Activated CD8-positive, alpha-beta T cell treated with anti-CD3 and anti-CD28 coated beads for 36 hours (primary cell): ENCODE measurements around the gene OR1S1. TPM values are rescaled to one million over a fixed set of nuclear protein-coding genes. Genes with fewer than 3 reads are reported as not detected.

ENCODE experiments used
- ATAC-seq: fragments of 200-7000 bp; cut with Tn5 transposase; one replicate; pipeline ENCODE4 v1.10.0; 2021; ENCODE audit warnings: mild to moderate bottlenecking, moderate library complexity
- CTCF ChIA-PET: fragments of 350-600 bp; sonication (Branson Sonifier 250); formaldehyde crosslinking; loops from one replicate; lab custom pipeline; 2021; ENCODE audit warnings: antibody characterized with exemption; lab: Charles Lee
- POLR2A ChIA-PET: fragments of 350-600 bp; sonication (Branson Sonifier 250); formaldehyde crosslinking; loops from one replicate; lab custom pipeline; 2021; ENCODE audit warnings: antibody characterized with exemption; lab: Charles Lee
- DNase-seq: peaks from one replicate; pipeline ENCODE4 v3.0.0-alpha.2; 2020
- H3K27ac Mint-ChIP-seq: one replicate; pipeline ENCODE4 v1.8.0; 2021; ENCODE audit warnings: mild to moderate bottlenecking, mixed read lengths
- H3K27me3 Mint-ChIP-seq: one replicate; pipeline ENCODE4 v1.8.0; 2021; ENCODE audit warnings: mixed read lengths
- H3K36me3 Mint-ChIP-seq: one replicate; pipeline ENCODE4 v1.8.0; 2021; ENCODE audit warnings: low read depth, mixed read lengths
- H3K4me1 Mint-ChIP-seq: one replicate; pipeline ENCODE4 v1.8.0; 2021; ENCODE audit warnings: low read depth, mixed read lengths
- H3K4me3 Mint-ChIP-seq: one replicate; pipeline ENCODE4 v1.8.0; 2021; ENCODE audit warnings: mild to moderate bottlenecking, moderate library complexity, mixed read lengths
- H3K9me3 Mint-ChIP-seq: one replicate; pipeline ENCODE4 v1.8.0; 2021; ENCODE audit warnings: mixed read lengths
- intact Hi-C: fragments of 100-400 bp; cut with micrococcal nuclease; formaldehyde crosslinking; loops from one replicate; pipeline ENCODE4 v1.10.0; 2022
- total RNA-seq, 2 experiments: library from RNA; stranded (reverse); gene quantifications; one replicate each; pipeline ENCODE4 v1.2.3, GENCODE V29; 2021
- TF ChIP-seq, protein P1 (sequence below): fragments of 200-600 bp; IDR thresholded peaks from one replicate; pipeline ENCODE4 v1.8.0; 2022; ENCODE audit warnings: antibody characterized with exemption, mild to moderate bottlenecking

Gene OR1S1
- total RNA-seq, 2 experiments from 2014 or later, result not detected

DNA sequence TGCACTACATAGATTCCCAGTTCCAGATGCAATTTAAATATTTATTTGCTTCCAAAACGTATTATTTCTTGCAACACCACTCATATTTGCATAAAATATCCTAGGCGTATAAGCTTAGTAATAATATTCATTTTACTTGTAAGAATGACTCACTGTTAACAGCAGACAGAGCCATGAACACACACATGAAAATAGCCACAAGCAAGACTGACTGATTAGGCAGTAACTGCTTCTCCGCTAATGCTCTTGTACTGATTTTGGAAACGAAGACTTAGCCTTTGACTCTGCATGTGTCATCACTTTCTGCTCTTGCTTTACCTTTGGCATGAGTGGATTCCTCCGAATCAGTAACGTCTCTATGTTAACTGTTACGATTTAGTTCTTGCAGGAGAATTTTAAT, 10.2 kb downstream of the OR1S1 start:
- Mint-ChIP-seq H3K27ac (no peak overlapping the region), H3K4me1 (no peaks in the 10 kb centered on the region), H3K36me3 (no peaks in the 10 kb centered on the region), H3K9me3 (no peaks in the 10 kb centered on the region), H3K27me3 (peaks cover 3% of the 10 kb centered on the region), H3K4me3 (no peak overlapping the region)
- ATAC-seq (no peak), DNase-seq (no peak)
- ChIA-PET CTCF (no interaction called here), POLR2A (no interaction called here)
- intact Hi-C loops, result no loop called here
- TF ChIP-seq, protein P1, sequence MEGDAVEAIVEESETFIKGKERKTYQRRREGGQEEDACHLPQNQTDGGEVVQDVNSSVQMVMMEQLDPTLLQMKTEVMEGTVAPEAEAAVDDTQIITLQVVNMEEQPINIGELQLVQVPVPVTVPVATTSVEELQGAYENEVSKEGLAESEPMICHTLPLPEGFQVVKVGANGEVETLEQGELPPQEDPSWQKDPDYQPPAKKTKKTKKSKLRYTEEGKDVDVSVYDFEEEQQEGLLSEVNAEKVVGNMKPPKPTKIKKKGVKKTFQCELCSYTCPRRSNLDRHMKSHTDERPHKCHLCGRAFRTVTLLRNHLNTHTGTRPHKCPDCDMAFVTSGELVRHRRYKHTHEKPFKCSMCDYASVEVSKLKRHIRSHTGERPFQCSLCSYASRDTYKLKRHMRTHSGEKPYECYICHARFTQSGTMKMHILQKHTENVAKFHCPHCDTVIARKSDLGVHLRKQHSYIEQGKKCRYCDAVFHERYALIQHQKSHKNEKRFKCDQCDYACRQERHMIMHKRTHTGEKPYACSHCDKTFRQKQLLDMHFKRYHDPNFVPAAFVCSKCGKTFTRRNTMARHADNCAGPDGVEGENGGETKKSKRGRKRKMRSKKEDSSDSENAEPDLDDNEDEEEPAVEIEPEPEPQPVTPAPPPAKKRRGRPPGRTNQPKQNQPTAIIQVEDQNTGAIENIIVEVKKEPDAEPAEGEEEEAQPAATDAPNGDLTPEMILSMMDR, result no peak

DNA sequence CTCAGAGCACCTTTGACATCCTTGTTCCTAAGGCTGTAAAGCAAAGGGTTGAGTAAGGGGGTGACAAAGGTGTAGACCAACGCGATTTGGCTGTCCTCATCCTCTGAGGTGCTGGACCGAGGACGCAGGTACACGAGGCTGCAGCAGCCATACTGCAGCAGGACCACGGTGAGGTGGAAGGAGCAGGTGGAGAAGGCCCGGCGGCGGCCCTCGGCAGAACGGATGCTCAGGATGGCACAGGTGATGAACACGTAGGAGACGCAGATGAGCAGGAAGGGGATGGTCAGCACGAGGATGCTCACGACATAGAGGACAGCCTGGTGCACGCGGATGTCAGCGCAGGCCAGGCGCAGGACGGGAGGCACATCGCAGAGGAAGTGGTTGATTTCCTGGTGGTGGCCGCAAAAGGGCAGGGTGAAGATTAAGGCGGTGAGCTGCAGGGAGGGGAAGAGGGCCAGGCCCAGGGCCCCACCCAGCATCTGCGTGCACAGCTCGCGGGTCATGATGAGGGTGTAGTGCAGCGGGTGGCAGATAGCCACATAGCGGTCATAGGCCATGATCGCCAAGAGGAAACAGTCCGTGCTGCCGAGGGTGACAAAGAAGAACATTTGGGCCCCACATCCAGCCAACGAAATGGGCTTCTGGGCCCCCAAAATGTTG, 15.6 kb downstream of the OR1S1 start:
- CTCF ChIA-PET, result no interaction called here
- no peak for ATAC-seq
- DNase-seq, result no peak
- TF ChIP-seq, protein P1, result no peak
- Mint-ChIP-seq H3K27me3 (peaks cover 3% of the 10 kb centered on the region), H3K4me3 (no peak overlapping the region), H3K36me3 (no peaks in the 10 kb centered on the region), H3K4me1 (no peaks in the 10 kb centered on the region), H3K9me3 (no peaks in the 10 kb centered on the region), H3K27ac (no peak overlapping the region)
- intact Hi-C loops, result no loop called here
- POLR2A ChIA-PET, result no interaction called here

DNA sequence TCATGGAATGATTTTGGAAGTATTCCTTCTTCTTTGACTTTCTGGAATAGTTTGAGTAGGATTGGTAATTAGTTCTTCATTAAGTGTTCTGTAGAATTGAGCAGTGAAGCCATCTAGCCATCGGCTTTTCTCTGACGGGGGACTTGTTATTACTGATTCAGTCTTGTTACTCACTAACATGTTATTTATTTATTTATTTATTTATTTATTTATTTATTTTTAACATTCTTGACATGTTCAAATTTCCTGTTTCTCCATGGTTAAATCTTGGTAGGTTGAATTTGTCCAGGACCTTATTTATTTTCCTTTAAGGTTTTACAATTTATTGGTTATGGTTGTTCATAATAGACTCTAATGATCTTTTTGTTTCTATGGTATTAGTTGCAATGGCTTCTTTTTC, 31.4 kb downstream of the OR1S1 start:
- ChIA-PET POLR2A (no interaction called here), CTCF (no interaction called here)
- peaks cover 14% of the 10 kb centered on the region for H3K9me3 Mint-ChIP-seq
- H3K27ac Mint-ChIP-seq, result no peak overlapping the region
- DNase-seq (no peak), ATAC-seq (no peak)
- peaks cover 1% of the 10 kb centered on the region for H3K36me3 Mint-ChIP-seq
- TF ChIP-seq, protein P1, result no peak
- intact Hi-C loops, result no loop called here
- no peak overlapping the region for H3K4me3 Mint-ChIP-seq
- peaks cover 15% of the 10 kb centered on the region for H3K27me3 Mint-ChIP-seq
- H3K4me1 Mint-ChIP-seq, result no peaks in the 10 kb centered on the region

DNA sequence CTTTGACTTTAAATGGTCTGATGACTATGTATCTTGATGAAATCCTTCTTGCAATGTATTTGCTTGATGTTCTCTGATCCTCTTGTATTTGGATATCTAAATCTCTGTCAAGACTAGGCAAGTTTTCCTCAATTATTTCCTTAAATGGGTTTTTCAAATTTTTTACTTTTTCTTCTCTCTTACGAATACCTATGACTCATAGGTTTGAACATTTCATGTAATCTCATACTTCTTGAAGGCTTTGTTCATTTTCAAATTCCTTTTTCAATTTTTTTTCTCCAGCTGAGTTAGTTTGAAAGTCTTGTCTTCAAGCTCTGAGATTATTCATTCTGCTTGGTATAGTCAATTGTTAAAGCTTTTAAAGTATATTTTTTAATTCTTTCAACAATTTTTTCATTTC, 42.4 kb downstream of the OR1S1 start:
- Mint-ChIP-seq H3K4me1 (no peaks in the 10 kb centered on the region), H3K27me3 (peaks cover 1% of the 10 kb centered on the region), H3K9me3 (peaks cover 13% of the 10 kb centered on the region), H3K36me3 (no peaks in the 10 kb centered on the region), H3K4me3 (no peak overlapping the region), H3K27ac (no peak overlapping the region)
- ATAC-seq, result no peak
- ChIA-PET CTCF (interaction anchor here (1.3 kb wide), 1 partner anchor 31 kb away, joined by 3 read pairs; no protein-coding TSS in a partner anchor), POLR2A (no interaction called here)
- DNase-seq, result no peak
- TF ChIP-seq, protein P1, result no peak
- intact Hi-C loops, result no loop called here

GRCh38 chr11:58259983-58260382, 47.5 kb downstream of the OR1S1 start:
- no peak for DNase-seq
- no peak for ATAC-seq
- intact Hi-C loops, result no loop called here
- ChIA-PET CTCF (no interaction called here), POLR2A (no interaction called here)
- Mint-ChIP-seq H3K4me1 (no peaks in the 10 kb centered on the region), H3K4me3 (no peak overlapping the region), H3K27ac (no peak overlapping the region), H3K36me3 (no peaks in the 10 kb centered on the region), H3K9me3 (peaks cover 4% of the 10 kb centered on the region), H3K27me3 (peaks cover 5% of the 10 kb centered on the region)
- TF ChIP-seq, protein P1, result no peak

Other genes starting within 250 kb of the OR1S1 start
- gene OR9Q1, start 188.8 kb upstream of the OR1S1 start, total RNA-seq, result not detected
- not detected for gene OR6Q1, start 181.8 kb upstream of the OR1S1 start, total RNA-seq
- gene OR9I1, start 87.2 kb upstream of the OR1S1 start, total RNA-seq, result not detected
- gene OR9Q2, start 23.6 kb upstream of the OR1S1 start, total RNA-seq, result not detected
- not detected for gene OR1S2, start 8.6 kb upstream of the OR1S1 start, total RNA-seq
- not detected for gene OR10Q1, start 16.2 kb downstream of the OR1S1 start, total RNA-seq
- not detected for gene OR10W1, start 55.5 kb downstream of the OR1S1 start, total RNA-seq
- gene OR5B17, start 146.3 kb downstream of the OR1S1 start, total RNA-seq, result not detected
- not detected for gene OR5B3, start 194.2 kb downstream of the OR1S1 start, total RNA-seq
- not detected for gene OR5B2, start 215.4 kb downstream of the OR1S1 start, total RNA-seq
- gene OR5B12, start 229.5 kb downstream of the OR1S1 start, total RNA-seq, result under 1 TPM in 1 of 2 experiments, not detected in 1; 0.14 TPM